RPMI7951 (cell line): ENCODE data around the gene HEYL. TPM values are rescaled to one million over a fixed set of nuclear protein-coding genes. Genes with fewer than 3 reads are reported as not detected.

Experiments used
- DNase-seq: peaks from one replicate; pipeline ENCODE4 v3.0.0-alpha.2; 2012; ENCODE audit warnings: low read depth
- total RNA-seq: library from RNA; depleted of rRNA; stranded (reverse); fragments of >200 nt; shearing (Covaris generic); gene quantifications from 2 replicates; pipeline ENCODE4 v1.2.3, GENCODE V29; 2014; rRNA removed

The HEYL gene
- not detected in 2 replicates for total RNA-seq

DNA sequence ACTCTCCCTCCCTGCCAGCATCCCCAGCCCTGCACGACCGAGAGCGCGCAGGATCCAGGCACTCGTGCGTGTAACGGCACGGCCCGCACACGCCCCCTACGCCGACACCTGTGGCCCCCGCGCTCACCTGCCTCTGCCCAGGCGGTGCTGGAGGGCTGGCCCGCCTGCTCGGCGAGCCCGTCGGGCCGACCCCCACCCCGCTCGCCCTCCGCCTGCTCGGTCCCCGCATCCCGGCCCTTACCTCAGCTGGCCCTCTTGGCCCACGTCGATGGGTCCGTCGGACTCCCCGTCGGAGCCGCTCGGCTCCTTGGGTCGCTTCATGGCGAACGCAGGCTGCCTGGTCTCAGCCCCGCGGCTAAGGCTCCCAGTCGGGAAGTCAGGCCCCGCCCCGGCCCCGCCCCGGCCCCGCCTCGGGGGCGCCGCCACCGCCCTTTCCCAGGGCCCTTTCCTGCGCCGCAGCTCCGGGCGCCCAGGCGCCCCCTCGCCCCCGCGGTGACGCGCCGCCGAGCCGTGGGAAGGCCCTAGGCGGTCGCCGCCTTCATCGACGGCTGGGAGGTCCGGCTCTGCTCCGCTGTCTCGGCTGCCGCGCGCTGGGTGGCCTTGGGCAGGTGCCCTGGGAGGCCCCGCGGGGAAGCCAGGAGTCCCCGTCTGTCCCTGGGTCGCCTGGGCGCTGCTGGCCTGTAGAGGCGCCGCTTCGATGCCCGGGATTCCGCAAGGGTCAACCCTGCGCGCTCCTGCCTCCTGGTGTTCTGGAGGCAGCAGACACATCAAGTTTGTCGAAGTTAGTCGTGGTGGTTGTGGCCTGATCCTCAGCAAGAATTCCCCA lies at the start of gene HEYL:
Gene HEYL, minus strand, starts transcription at position 339 of the 826 bp plus-strand sequence. Its CDS starts 18 bp downstream, at position 321.
- DNase-seq = no peak

DNA sequence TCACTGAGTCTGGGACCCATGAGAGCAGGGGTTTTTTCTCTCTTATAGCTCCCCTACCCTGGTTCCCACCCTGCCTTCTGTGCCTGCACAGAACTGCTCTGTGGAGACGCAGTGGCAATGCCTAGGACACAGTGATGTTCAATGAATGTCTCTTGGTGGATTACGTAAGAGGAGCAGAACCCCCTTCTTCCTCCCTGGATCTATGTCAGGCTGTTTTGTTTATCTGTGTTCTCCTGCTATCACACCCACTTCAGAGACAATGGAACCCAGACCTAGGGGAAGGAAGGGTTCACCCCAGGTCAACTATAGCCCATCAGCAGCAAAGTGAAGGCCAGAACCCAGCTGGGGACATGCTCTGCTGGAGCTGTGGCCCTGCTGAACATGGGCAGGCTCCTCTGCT lies 49.8 kb upstream of the HEYL start:
- DNase-seq = no peak

DNA sequence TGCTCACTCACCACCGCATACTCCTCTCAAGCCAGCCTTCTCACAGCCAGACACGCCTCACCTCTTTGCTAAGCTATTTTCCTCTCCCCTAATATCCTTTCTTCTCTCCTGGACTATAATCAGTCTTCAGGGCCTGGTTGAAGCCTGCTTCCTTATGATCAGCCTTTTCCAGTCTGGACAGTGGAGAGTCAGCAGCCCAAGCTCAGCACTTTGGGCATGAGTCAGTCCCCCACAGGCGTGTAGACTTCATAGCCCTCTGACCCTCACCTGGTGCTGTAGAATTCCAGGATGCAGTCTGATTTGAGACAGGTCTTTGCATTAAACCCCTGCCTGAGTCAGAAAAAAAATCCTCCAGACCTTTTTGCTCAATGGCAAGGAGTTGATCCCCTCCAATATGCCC lies 49.3 kb upstream of the HEYL start:
- no peak for DNase-seq

GRCh38 chr1:39687243-39687642 lies 47.8 kb upstream of the HEYL start:
- DNase-seq = no peak

- DNase-seq = no peak
These were observed 45.6 kb upstream of the HEYL start for GRCh38 chr1:39685071-39685470.

DNA sequence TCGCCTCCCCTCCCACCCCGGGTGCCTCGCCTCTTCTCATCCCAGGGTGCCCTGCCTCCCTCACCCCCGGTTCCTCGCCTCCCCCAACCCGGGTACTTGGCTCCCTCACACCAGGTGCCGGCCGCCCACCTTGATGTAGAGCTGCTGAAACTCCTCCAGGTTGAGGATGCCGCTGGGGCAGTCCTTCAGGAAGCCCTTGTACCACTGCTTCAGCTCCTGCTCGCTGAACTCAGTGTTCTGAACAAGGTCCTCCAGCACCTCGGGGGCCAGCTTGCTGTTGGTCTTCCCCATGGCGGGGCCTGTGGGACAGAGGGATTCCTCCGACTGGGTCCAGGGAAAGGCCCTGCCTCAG lies 44.8 kb upstream of the HEYL start:
- no peak for DNase-seq

- DNase-seq = no peak
These were observed 44.3 kb upstream of the HEYL start for GRCh38 chr1:39683591-39684312.

- no peak for DNase-seq
These were observed 42.6 kb upstream of the HEYL start for GRCh38 chr1:39681999-39682398.

DNA sequence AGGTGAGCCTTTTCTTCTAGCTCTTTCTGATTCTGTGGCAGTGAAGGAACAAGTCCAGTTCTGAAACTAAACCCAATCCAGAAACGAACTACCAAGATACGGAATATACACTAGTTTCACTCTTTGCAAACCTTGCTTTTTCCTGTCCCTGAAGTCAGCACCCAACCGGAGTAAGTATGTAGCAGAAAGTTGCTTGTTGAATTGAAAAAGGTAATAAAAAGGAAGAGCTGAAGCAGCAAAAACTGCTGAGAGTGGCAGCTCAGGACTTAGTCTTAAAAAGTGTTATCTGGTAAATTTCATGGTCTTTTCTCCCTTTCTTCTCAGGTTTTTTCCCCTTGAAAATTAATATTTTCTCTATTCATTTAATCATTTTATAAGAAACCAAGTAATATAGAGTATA lies 41.9 kb upstream of the HEYL start:
- DNase-seq = no peak

DNA sequence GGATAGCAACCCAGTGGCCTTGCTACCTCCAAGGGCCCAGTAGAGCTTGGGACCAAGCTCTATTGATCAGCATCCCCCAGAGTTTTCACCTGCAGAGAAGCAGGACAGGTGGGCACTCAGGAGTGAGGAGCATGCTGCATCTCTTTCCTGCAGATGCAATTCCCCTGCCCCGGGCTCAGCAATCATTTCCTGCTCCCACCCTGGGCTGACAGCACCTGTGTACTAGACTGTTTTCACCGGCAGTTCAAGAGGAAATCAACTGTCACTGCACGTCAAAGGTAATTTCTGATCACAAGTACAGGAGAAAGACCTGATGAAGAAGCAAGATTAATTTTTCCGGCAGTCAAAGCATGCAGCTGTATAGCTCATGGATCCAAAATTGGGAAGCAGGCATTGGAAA lies 41.3 kb upstream of the HEYL start:
- DNase-seq = no peak

DNA sequence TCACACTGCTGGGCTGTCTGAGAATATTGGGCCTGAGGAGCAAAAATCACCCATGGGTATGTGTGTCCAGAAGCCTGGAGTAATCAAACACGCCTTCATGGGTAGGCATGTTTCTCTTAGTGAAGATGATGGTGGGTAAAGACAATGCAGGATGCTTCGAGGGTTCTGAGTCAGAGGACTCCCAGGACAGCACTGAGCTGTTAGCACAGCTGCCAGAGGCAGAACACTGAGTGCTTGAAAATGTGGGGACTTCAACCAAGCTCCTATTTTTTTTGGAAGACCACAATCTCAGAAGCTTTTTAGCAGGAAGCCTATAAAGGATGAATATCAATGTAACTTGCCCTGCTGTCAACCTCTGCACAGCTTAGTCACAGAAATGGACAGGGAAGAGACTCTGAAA lies 40.4 kb upstream of the HEYL start:
- DNase-seq = peak; percentile 45

DNA sequence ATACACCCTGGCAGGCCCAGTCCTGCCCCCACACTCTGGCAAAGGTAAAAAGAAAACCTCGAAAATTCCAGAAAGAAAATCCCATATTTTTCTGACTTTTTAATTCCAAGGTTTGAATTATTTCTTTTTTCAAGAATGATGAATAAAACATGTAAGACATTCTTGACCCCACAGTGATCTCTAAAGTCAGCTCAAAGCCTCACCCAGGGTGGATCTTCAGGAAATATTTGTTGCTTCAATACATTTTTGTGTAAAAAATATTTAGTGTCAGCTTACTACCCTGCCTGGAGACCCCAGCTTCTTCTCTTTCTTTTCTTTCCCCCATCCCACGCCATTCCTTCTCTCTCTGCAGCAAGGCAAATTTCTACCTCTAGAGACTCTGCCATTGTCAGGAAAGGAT lies 39.4 kb upstream of the HEYL start:
- no peak for DNase-seq

DNA sequence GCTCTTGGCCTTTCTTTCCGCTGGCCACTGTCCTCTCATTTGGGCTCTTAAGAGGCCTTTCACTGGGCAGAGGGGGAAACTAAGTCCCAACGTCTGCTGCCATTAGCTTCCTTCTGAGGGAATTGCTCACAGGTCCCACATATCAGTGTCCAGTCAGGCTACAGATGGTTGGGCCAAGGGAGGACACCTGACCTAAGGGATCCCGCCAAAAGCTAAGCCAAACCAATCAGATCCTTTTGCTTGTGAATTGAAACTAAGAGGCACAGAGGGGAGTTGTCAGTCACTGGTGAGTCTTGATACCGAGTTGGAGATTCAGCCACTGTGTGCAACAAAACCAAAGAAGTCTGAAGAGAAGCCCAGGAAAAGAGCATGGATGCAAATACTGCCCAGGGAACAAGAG lies 38.2 kb upstream of the HEYL start:
- no peak for DNase-seq

DNA sequence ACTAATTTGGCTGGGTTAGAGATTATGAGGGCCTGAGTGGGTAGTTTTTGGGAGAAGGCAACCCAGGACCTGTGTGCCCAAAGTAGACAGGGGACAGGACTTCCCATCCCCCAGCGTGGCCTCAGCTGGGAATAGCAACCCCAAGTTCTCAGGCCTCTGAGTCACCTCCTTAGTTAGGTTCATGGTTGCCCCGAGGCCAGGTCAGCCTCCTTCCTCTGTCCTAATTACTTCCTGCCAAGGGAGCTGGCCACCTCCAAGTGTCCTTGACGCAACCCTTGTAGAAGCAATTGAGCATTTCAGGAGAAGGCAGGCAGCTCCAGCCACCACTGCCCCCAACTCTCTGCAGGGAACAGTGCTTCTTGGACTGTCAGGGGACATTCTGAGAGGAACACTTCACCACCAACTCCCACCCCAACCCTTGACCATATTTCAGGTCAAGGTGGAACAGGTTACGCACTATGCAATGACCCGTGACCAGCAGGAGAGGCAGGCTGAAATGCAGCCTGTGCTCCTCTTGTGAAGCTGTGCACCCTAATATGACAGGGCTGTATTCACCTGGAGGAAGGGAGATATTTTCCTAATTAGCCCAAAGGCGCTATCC lies 37.6 kb upstream of the HEYL start:
- DNase-seq = peak; percentile 86

- peak; percentile 20 for DNase-seq
These were observed 35.8 kb upstream of the HEYL start for GRCh38 chr1:39675220-39675619.

GRCh38 chr1:39673215-39673614 lies 33.8 kb upstream of the HEYL start:
- DNase-seq = no peak

GRCh38 chr1:39672551-39672947 lies 33.1 kb upstream of the HEYL start:
- DNase-seq = no peak

- peak; percentile 27 for DNase-seq
These were observed 32.5 kb upstream of the HEYL start, which contains the start of gene NT5C1A for GRCh38 chr1:39671793-39672550. Gene NT5C1A (minus strand): TSS chr1:39672107. CDS start chr1:39672038, 69 bp downstream.

- no peak for DNase-seq
These were observed 32.0 kb upstream of the HEYL start for GRCh38 chr1:39671433-39671792.

DNA sequence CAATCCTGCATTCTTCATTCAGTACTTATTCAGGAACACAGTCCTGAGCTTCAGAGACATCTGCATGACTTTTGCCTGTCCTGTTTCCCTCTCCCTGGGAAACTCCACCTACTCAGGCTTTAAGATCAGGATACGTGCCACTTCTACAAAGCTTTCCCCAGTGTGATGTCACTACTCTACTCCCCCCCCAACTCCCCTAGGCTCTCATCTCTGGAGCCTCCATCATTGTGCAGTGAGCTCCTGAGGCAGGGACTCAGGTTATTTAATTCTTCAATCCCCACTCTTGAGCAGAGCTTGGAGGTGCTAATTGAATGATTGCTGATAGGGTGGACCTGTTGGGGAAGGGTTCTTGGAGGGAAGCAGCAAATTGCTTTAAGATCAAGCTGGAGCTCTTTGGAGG lies 31.2 kb upstream of the HEYL start:
- DNase-seq = no peak

GRCh38 chr1:39668894-39669293 lies 29.5 kb upstream of the HEYL start:
- no peak for DNase-seq

- DNase-seq = no peak
These were observed 28.7 kb upstream of the HEYL start for GRCh38 chr1:39668111-39668510.
